Fibroblast of the aortic adventitia (primary cell): Measurements from ENCODE around the gene SKIC8. TPM values are rescaled to one million over a fixed set of nuclear protein-coding genes. Genes with fewer than 3 reads are reported as not detected.

ENCODE experiments used
- DNase-seq: peaks from one replicate; pipeline ENCODE4 v3.0.0-alpha.2; 2010; ENCODE audit warnings: low read depth
- H3K4me3 ChIP-seq: 2 replicates; pipeline ENCODE4 v1.5.1; 2011; ENCODE audit warnings: low read depth, mild to moderate bottlenecking, control low read depth, low read length, moderate library complexity
- total RNA-seq: library from RNA; depleted of rRNA; stranded (reverse); fragments of >200 nt; gene quantifications from 2 replicates; pipeline ENCODE4 v1.2.3, GENCODE V29; 2012; ENCODE audit warnings: low replicate concordance
- TF ChIP-seq, protein P1 (sequence below): IDR thresholded peaks from 2 replicates; pipeline ENCODE4 v1.5.1; 2011; ENCODE audit warnings: mild to moderate bottlenecking, low read length, control low read depth, inconsistent platforms; ENCODE audit not compliant: insufficient read depth

SKIC8 gene
- total RNA-seq, 1 donor = 62.1 TPM

GRCh38 chr15:78315686-78316282, 16.4 kb upstream of the SKIC8 start:
- no peak overlapping the region for H3K4me3 ChIP-seq
- no peak for DNase-seq
- TF ChIP-seq, protein P1, sequence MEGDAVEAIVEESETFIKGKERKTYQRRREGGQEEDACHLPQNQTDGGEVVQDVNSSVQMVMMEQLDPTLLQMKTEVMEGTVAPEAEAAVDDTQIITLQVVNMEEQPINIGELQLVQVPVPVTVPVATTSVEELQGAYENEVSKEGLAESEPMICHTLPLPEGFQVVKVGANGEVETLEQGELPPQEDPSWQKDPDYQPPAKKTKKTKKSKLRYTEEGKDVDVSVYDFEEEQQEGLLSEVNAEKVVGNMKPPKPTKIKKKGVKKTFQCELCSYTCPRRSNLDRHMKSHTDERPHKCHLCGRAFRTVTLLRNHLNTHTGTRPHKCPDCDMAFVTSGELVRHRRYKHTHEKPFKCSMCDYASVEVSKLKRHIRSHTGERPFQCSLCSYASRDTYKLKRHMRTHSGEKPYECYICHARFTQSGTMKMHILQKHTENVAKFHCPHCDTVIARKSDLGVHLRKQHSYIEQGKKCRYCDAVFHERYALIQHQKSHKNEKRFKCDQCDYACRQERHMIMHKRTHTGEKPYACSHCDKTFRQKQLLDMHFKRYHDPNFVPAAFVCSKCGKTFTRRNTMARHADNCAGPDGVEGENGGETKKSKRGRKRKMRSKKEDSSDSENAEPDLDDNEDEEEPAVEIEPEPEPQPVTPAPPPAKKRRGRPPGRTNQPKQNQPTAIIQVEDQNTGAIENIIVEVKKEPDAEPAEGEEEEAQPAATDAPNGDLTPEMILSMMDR = peak; percentile 16

DNA sequence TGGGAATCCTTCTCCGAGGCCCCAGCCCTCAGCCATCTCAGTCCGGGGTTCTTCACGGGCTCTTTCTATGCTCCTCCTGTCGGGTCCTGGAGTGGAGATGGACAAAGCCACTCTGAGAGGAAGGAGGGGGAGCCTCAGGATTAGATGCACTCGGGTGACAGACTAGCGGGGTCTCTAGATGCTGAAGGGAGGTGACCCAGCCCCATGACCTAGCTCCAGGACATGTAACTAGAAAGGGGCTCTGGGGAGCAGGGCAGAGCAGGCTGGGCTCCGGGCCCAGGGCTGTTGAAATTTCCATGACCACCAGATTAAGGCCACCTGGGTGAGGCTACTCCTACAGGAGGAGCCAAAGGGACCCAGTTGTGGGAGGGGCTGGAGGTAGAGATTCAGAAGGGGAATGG, 14.8 kb upstream of the SKIC8 start:
- TF ChIP-seq, protein P1 = no peak
- H3K4me3 ChIP-seq = no peak overlapping the region
- no peak for DNase-seq

- DNase-seq = no peak
- TF ChIP-seq, protein P1 = no peak
- H3K4me3 ChIP-seq = no peak overlapping the region
Measured at GRCh38 chr15:78313383-78313782, 14.0 kb upstream of the SKIC8 start.

DNA sequence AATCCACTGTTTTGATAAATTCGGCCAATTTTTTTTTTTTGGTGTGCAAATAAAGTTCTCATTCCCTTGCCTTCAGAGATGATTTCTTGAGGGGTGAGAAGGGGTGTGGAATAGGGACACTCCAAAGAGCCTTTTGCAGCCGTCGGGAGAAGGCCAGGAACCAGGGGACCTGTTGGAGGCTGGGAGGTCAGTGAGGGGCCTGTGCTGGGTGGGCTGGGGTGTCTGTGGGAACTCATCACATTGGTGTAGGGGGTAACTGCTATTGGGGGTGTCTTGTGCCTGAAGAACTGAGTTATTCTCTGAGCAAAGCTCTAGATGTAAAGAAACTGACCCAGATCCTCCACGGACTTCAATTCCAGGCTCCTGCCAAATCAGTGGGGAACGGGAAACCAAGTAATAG, 13.5 kb upstream of the SKIC8 start:
- DNase-seq = no peak
- TF ChIP-seq, protein P1 = no peak
- H3K4me3 ChIP-seq = no peak overlapping the region

DNA sequence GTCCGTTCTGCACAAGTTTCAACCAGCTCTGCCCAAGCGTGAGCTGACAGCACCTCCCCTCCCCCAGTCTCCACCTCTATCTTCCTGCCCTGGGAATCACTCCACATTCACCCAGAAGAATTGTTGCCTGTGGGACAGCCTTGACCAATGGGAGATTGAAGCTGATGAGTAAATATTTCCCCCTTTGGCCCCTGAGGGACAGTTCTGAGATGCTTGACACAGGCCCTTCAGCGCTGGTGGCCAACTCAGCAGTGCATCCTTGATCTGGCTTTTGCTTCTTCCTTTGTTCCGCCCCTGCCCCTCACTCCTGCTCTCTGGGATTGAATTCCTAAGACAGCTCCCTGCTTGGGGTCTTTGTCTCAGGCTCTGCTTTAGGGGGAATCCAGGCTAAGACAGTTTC, 13.1 kb upstream of the SKIC8 start:
- H3K4me3 ChIP-seq = no peak overlapping the region
- TF ChIP-seq, protein P1 = no peak
- no peak for DNase-seq

DNA sequence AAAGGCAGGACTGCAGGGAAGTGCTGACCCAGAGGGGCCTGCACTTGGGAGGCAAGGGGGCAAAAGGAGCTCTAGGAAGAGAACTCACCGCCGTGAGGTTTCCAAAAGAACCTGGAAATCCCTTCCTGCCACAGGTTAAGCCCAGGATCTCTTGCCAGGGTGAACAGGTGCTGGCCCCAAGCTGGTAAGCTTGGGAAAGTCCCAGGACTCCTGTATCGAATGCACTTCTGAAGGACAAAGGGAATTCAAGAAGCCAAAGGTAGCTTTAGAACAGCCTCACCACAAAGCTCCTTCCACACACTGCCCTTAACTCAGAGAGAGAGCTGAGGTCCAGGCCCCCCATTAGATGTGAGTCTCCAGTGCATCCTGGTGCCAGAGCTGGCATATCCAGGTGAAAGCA, 11.9 kb upstream of the SKIC8 start:
- H3K4me3 ChIP-seq = no peak overlapping the region
- DNase-seq = no peak
- TF ChIP-seq, protein P1 = no peak
